Measurements from ENCODE around the gene VTCN1.

DNA sequence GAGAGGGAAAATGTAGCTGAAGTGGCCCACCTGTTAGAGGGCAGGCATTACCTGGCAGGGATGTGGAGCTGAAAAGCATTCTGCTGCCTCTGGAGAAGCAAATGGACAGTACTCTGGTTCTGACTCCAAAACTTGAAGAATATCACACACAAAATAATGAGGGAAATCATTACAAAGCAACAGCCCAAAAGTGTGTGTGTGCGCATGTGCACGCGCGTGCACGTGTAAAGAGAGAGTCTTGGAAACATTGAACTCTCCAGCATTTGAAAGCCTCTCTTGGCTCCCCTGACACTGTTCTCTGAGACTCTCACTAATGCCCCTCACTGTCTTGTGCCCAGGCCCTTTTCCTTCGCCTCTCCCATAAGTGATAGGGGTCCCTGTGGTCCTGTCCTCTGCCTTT, 2.3 kb upstream of the VTCN1 start:
- no peak for TF ChIP-seq SNAI2 (CRISPR knock-in tag; IDR thresholded peaks at IDR 0.05)
- no peak for TF ChIP-seq ZFP3 (CRISPR knock-in tag; IDR thresholded peaks at IDR 0.05)
- TF ChIP-seq ZNF565 (CRISPR knock-in tag; conservative IDR thresholded peaks at IDR 0.05; ENCODE audit: low read depth) = no peak
